ENCODE results near the gene FBXL22.
"Not testable (repeated sequence)": the region's sequence is repeated elsewhere in the genome, so short reads cannot be mapped to it uniquely, and the experiment has no call there.

The FBXL22 gene

GRCh38 chr15:63617627-63618026 lies 20.4 kb downstream of the FBXL22 start:
- not testable (repeated sequence) for DNase-seq

GRCh38 chr15:63620760-63621159 lies 23.6 kb downstream of the FBXL22 start:
- DNase-seq = not testable (repeated sequence)

DNA sequence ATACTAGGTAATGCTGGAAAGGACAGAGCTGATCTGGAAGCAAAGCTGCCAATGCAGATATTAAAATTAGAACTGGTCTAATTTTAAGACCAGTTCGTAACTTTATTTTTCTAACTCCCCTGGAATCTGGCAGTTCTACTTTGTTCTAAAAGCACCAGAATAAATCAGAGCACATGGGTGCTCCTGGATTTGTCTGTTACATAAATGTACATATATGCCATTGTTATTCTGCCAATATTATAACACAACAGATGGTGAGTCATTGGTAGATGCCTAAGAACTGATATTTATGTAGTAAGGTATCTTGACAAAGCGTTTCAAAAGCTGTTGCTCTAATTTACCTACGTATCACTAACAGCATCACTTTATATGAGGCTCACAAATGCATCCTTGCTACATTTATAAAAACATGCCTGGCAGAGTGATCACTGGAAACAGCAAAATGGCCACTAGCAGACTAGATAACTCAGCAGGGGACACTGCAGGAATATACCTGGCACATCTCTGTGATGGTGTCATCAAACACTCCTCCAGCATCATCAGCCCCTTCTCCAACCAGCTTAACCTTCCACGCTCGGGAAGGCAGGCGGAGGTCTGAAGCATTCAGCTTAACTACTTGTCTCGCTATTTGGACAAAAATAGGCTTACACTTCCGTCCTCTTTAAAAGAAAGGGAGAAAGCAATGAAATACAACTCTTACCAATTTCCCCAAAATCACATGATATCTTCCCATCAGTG lies 26.2 kb downstream of the FBXL22 start:
- DNase-seq = no peak

DNA sequence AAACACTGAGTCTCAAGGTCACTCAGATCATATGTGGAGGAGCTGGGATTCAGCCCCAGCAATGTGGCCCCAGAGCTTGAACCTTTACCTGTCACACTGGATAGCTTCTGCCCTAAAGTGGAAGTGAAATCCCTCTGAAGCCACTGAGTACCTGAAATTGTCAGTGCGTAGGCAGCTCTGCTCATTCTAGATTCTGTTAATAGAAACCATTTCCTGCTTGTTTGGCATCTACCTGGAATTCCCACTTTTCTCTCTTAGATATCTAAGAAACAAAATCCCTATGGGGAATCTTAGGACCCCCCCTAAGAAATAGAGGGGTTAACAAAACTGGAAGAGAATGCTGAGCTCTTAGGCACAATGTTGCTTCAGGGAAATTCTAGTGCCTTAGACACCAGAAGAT lies 29.8 kb downstream of the FBXL22 start:
- no peak for DNase-seq

DNA sequence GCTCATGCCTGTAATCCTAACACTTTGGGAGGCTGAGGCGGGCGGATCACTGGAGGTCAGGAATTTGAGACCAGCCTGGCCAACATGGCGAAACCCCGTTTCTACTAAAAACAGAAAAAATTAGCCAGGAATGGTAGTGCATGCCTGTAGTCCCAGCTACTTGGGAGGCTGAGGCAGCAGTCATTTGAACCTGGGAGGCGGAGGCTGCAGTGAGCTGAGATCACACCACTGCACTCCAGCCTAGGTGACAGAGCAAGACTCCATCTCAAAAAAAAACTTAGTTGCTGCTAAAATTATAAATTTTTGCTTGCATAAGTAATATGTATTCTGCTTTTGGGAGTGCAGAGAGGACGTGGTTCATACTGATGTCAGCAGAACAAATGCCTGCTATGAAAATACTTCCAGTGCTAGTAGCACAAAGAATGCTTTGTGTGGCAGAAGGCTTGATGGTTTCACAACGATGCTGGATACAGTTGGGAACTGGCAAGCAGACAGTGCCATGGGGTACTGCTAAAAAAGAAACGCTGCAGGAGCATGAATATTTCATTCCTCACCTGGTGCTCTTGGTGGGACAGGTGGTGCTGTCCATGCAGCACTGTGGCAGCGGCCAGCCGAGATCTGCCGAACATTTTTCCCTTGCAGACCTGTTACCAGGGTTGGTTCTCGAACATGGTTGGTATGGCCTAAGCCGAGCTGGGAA lies 31.1 kb downstream of the FBXL22 start:
- DNase-seq = no peak

DNA sequence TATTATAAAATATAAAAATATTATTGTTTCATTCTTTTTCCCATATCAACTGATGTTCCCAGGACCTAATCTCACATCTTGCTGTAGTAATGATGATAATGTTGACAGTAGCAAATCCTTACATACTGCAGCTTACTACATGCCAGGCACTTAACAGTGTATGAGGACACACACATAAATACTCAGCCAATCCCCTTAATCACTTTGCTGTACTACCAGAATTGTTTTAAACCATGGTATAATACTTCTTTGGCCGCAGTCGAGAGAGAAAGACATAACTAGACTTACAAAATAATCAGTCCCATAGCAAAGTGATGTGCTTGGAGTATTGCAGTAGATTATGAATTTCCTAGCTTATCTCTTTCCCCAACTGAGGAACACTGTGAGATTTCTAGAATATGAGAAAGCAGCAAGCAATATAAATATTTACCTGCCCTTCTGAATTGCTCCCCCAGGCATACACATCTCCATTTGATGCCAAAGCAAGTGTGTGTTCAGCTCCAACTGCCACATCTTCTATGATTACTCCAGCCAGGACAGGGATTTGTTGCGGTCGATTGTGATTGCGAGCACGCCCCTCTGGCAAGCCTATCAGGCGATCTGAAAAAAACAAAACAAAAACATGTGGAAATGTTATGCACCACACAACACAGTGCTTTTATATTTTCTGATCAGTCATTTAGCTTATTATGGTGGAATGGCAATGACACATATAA lies 33.0 kb downstream of the FBXL22 start:
- no peak for DNase-seq

GRCh38 chr15:63633312-63633711 lies 36.1 kb downstream of the FBXL22 start:
- DNase-seq = no peak

- DNase-seq = no peak
Measured at GRCh38 chr15:63634154-63634553, 37.0 kb downstream of the FBXL22 start.

GRCh38 chr15:63636518-63637061 lies 39.4 kb downstream of the FBXL22 start:
- no peak for DNase-seq

GRCh38 chr15:63638839-63639238 lies 41.7 kb downstream of the FBXL22 start:
- DNase-seq = no peak

- no peak for DNase-seq
Measured at GRCh38 chr15:63640146-63640545, 43.0 kb downstream of the FBXL22 start.
